HepG2 (cell line): Measurements from ENCODE around the gene ST6GALNAC2. TPM values are rescaled to one million over a fixed set of nuclear protein-coding genes. Genes with fewer than 3 reads are reported as not detected.

ENCODE experiments used
- PHF5A ChIP-seq: IDR thresholded peaks from one replicate; pipeline ENCODE4 v1.6.1; 2018; ENCODE audit warnings: low read depth, missing genetic modification reagents; ENCODE audit not compliant: unreplicated experiment
- SMC3 ChIP-seq: IDR thresholded peaks from 2 replicates; pipeline ENCODE4 v1.6.1; 2011; ENCODE audit warnings: low read length, improper control_type of control experiment
- SRF ChIP-seq: IDR thresholded peaks from 2 replicates; pipeline ENCODE4 v1.6.1; 2011; ENCODE audit warnings: mild to moderate bottlenecking, low read depth, low read length, moderate library complexity
- YEATS4 ChIP-seq: sonication (generic); formaldehyde crosslinking; IDR thresholded peaks from 2 replicates; pipeline ENCODE4 v1.4.0; 2020; ENCODE audit warnings: missing genetic modification reagents, borderline replicate concordance
- ZNF546 ChIP-seq: sonication (generic); formaldehyde crosslinking; conservative IDR thresholded peaks from 2 replicates; pipeline ENCODE4 v1.8.1; 2023; ENCODE audit warnings: mild to moderate bottlenecking, missing genetic modification reagents
- ZSCAN9 ChIP-seq: IDR thresholded peaks from 2 replicates; pipeline ENCODE4 v1.6.1; 2016; ENCODE audit warnings: borderline replicate concordance
- polyA plus RNA-seq, 8 experiments: library from polyadenylated mRNA; depleted of rRNA in 3 of 8; stranded (reverse) in 7 of 8; unstranded in 1 of 8; fragments of >200 nt; fragmentation: Illumina TruSeq in 4 of 8; extraction: Trizol in 4 of 8; gene quantifications; 2 replicates each; pipeline versions ENCODE4 v1.2.1 to v1.2.3, GENCODE V29; 2011 to 2016; ENCODE audit warnings: low read depth in 4 of 8, missing spikeins in 1 of 8, mixed read lengths in 1 of 8; ENCODE audit not compliant: insufficient read depth in 1 of 8
- total RNA-seq, 5 experiments: library from RNA; depleted of rRNA; stranded (reverse); fragments of >200 nt; fragmentation: Illumina TruSeq; extraction: Trizol; gene quantifications; 2 replicates each; pipeline ENCODE4 v1.2.3, GENCODE V29; 2016; ENCODE audit warnings: low read depth in 1 of 5
- TF ChIP-seq, protein P1 (sequence below): sonication (generic); formaldehyde crosslinking; IDR thresholded peaks from 2 replicates; pipeline ENCODE4 v1.8.0; 2022; ENCODE audit warnings: low read depth, missing genetic modification reagents
- TF ChIP-seq, protein P2 (sequence below): sonication (generic); formaldehyde crosslinking; IDR thresholded peaks from 2 replicates; pipeline ENCODE4 v1.5.0; 2020; ENCODE audit warnings: missing genetic modification reagents
- TF ChIP-seq, protein P3 (sequence below): sonication (generic); formaldehyde crosslinking; IDR thresholded peaks from 2 replicates; pipeline ENCODE4 v1.8.0; 2022; ENCODE audit warnings: mild to moderate bottlenecking, missing genetic modification reagents, borderline replicate concordance
- TF ChIP-seq, protein P4 (sequence below): sonication (generic); formaldehyde crosslinking; IDR thresholded peaks from 2 replicates; pipeline ENCODE4 v1.5.1; 2020; ENCODE audit warnings: missing genetic modification reagents, mild to moderate bottlenecking, borderline replicate concordance
- TF ChIP-seq, protein P5 (sequence below), 2 experiments: IDR thresholded peaks; 2 replicates each; pipeline ENCODE4 v1.6.1; 2011 to 2012; ENCODE audit warnings: low read length in 2 of 2, borderline replicate concordance in 1 of 2, low read depth in 1 of 2, mild to moderate bottlenecking in 1 of 2, moderate library complexity in 1 of 2
- TF ChIP-seq, protein P6 (sequence below): sonication (generic); formaldehyde crosslinking; IDR thresholded peaks from 2 replicates; pipeline ENCODE4 v1.5.1; 2020; ENCODE audit warnings: missing genetic modification reagents, mild to moderate bottlenecking, borderline replicate concordance

ST6GALNAC2 gene
- total and polyA plus RNA-seq, 2 of the 13 experiments (the other 11 are each of a cell fraction or from before 2014, with no cell fraction given) = 0.12 to 0.49 TPM

DNA sequence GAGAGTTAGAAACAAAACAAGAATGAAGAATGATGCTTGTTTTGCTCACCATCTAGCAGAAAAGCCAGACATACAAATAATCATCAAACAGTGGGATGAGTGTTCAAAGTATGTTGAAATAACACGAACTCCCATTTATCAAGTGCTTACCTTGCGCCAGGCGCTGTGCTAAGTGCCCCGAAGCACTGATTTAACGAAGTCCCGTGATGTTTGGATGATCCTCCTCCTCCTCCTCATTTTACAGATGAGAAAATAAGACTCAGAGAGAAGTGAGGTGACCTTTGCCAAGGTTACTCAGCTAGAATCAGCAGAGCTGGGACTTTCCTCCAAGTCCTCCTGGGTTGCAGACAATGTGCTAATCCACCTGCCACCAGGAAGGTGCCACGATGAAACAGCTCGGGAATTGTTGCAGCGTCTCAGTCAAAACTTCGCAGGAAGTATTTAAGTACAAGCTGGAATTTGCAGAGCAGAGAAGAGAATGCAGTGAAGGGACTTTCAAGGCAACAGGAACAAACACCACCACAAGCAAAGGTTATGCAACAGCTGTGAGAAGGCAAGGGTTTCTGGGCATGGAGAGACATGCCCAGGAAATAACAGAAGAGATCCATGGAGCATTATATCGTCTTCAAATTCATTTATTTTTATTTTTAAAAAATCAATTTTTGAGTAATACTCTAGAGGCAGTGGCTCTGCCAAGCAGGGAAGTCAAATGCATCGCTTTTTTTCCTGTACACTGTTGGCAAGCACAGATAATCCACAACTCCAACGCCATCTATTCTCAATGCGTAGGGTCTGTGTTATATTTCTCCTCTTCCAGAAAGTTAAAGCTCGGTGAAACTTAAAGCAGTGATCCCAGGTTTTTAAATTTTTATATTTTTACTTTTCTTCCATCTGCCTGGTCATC is 34.7 kb downstream of the ST6GALNAC2 start (continued):
- TF ChIP-seq, protein P1, sequence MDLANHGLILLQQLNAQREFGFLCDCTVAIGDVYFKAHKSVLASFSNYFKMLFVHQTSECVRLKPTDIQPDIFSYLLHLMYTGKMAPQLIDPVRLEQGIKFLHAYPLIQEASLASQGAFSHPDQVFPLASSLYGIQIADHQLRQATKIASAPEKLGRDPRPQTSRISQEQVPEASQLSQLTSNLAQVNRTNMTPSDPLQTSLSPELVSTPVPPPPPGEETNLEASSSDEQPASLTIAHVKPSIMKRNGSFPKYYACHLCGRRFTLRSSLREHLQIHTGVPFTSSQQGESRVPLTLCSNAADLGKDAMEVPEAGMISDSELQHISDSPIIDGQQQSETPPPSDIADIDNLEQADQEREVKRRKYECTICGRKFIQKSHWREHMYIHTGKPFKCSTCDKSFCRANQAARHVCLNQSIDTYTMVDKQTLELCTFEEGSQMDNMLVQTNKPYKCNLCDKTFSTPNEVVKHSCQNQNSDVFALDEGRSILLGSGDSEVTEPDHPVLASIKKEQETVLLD = peak; percentile 54; the same call in 1 of the 2 replicates
- TF ChIP-seq PHF5A (CRISPR knock-in tag) (peak; percentile 94), ZSCAN9 (CRISPR knock-in tag) (peak; percentile 75; the same call in 1 of the 2 replicates), YEATS4 (CRISPR knock-in tag) (peak; percentile 47; the same call in 1 of the 2 replicates), ZNF546 (CRISPR knock-in tag) (0 out of 2 replicates have a peak, but pooled peaks have one; percentile 37), SRF (no peak), SMC3 (peak; percentile 14; the same call in 1 of the 2 replicates)
- TF ChIP-seq, protein P2, sequence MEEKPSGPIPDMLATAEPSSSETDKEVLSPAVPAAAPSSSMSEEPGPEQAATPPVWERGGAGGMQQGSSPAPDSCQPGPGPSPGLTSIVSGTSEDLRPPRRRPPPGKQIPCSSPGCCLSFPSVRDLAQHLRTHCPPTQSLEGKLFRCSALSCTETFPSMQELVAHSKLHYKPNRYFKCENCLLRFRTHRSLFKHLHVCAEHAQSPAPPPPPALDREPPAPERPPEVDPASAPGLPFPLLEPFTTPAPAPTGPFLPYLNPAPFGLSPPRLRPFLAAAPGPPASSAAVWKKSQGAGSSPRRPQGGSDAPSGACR (CRISPR knock-in tag) = 0 out of 2 replicates have a peak, but pooled peaks have one; percentile 87
- TF ChIP-seq, protein P3, sequence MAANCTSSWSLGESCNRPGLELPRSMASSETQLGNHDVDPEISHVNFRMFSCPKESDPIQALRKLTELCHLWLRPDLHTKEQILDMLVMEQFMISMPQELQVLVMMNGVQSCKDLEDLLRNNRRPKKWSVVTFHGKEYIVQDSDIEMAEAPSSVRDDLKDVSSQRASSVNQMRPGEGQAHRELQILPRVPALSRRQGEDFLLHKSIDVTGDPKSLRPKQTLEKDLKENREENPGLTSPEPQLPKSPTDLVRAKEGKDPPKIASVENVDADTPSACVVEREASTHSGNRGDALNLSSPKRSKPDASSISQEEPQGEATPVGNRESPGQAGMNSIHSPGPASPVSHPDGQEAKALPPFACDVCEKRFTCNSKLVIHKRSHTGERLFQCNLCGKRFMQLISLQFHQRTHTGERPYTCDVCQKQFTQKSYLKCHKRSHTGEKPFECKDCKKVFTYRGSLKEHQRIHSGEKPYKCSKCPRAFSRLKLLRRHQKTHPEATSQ (CRISPR knock-in tag) = peak; percentile 67; the same call in 1 of the 2 replicates
- TF ChIP-seq, protein P4, sequence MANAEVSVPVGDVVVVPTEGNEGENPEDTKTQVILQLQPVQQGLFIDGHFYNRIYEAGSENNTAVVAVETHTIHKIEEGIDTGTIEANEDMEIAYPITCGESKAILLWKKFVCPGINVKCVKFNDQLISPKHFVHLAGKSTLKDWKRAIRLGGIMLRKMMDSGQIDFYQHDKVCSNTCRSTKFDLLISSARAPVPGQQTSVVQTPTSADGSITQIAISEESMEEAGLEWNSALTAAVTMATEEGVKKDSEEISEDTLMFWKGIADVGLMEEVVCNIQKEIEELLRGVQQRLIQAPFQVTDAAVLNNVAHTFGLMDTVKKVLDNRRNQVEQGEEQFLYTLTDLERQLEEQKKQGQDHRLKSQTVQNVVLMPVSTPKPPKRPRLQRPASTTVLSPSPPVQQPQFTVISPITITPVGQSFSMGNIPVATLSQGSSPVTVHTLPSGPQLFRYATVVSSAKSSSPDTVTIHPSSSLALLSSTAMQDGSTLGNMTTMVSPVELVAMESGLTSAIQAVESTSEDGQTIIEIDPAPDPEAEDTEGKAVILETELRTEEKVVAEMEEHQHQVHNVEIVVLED (CRISPR knock-in tag) = 0 out of 2 replicates have a peak, but pooled peaks have one; percentile 3
- TF ChIP-seq, protein P5, sequence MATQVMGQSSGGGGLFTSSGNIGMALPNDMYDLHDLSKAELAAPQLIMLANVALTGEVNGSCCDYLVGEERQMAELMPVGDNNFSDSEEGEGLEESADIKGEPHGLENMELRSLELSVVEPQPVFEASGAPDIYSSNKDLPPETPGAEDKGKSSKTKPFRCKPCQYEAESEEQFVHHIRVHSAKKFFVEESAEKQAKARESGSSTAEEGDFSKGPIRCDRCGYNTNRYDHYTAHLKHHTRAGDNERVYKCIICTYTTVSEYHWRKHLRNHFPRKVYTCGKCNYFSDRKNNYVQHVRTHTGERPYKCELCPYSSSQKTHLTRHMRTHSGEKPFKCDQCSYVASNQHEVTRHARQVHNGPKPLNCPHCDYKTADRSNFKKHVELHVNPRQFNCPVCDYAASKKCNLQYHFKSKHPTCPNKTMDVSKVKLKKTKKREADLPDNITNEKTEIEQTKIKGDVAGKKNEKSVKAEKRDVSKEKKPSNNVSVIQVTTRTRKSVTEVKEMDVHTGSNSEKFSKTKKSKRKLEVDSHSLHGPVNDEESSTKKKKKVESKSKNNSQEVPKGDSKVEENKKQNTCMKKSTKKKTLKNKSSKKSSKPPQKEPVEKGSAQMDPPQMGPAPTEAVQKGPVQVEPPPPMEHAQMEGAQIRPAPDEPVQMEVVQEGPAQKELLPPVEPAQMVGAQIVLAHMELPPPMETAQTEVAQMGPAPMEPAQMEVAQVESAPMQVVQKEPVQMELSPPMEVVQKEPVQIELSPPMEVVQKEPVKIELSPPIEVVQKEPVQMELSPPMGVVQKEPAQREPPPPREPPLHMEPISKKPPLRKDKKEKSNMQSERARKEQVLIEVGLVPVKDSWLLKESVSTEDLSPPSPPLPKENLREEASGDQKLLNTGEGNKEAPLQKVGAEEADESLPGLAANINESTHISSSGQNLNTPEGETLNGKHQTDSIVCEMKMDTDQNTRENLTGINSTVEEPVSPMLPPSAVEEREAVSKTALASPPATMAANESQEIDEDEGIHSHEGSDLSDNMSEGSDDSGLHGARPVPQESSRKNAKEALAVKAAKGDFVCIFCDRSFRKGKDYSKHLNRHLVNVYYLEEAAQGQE (IDR thresholded peaks at IDR 0.05; ENCODE audit: borderline replicate concordance in 1 of 2, low read depth in 1 of 2, low read length in 2 of 2) = no peak
- TF ChIP-seq, protein P6, sequence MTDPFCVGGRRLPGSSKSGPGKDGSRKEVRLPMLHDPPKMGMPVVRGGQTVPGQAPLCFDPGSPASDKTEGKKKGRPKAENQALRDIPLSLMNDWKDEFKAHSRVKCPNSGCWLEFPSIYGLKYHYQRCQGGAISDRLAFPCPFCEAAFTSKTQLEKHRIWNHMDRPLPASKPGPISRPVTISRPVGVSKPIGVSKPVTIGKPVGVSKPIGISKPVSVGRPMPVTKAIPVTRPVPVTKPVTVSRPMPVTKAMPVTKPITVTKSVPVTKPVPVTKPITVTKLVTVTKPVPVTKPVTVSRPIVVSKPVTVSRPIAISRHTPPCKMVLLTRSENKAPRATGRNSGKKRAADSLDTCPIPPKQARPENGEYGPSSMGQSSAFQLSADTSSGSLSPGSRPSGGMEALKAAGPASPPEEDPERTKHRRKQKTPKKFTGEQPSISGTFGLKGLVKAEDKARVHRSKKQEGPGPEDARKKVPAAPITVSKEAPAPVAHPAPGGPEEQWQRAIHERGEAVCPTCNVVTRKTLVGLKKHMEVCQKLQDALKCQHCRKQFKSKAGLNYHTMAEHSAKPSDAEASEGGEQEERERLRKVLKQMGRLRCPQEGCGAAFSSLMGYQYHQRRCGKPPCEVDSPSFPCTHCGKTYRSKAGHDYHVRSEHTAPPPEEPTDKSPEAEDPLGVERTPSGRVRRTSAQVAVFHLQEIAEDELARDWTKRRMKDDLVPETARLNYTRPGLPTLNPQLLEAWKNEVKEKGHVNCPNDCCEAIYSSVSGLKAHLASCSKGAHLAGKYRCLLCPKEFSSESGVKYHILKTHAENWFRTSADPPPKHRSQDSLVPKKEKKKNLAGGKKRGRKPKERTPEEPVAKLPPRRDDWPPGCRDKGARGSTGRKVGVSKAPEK = 0 out of 2 replicates have a peak, but pooled peaks have one; percentile 83
